Urinary bladder (tissue), 4 donors: Measurements from ENCODE around the gene INHBE. TPM values are rescaled to one million over a fixed set of nuclear protein-coding genes. Genes with fewer than 3 reads are reported as not detected.
"Not testable (repeated sequence)": the region's sequence is repeated elsewhere in the genome, so short reads cannot be mapped to it uniquely, and the experiment has no call there.

ENCODE experiments used
- DNase-seq: peaks from one replicate; pipeline ENCODE4 v3.0.0-alpha.2; 2015; ENCODE audit errors: extremely low spot score
- H3K27ac ChIP-seq: one replicate; pipeline ENCODE4 v1.5.1; 2013; ENCODE audit warnings: low read depth, mild to moderate bottlenecking, moderate library complexity
- H3K36me3 ChIP-seq: one replicate; pipeline ENCODE4 v1.6.1; 2013; ENCODE audit warnings: mild to moderate bottlenecking, moderate library complexity; ENCODE audit not compliant: insufficient read depth
- H3K4me1 ChIP-seq: one replicate; pipeline ENCODE4 v1.6.1; 2013; ENCODE audit warnings: mild to moderate bottlenecking, moderate library complexity; ENCODE audit not compliant: insufficient read depth
- H3K4me3 ChIP-seq: one replicate; pipeline ENCODE4 v1.5.1; 2013; ENCODE audit warnings: low read depth, low read length
- WGBS: extraction: QIAGEN DNeasy Blood & Tissue Kit; methylation state at CpG from one replicate; pipeline ENCODE4 v1.1.7; 2013; 5-methylcytosine and 5-hydroxymethylcytosine counted together
- polyA plus RNA-seq: library from polyadenylated mRNA; stranded (reverse); fragments of 200-250 nt; gene quantifications from one replicate; pipeline ENCODE4 v1.2.3, GENCODE V29; 2013
- total RNA-seq: library from RNA; depleted of rRNA; stranded (reverse); fragments of >200 nt; gene quantifications from one replicate; pipeline ENCODE4 v1.2.3, GENCODE V29; 2014
- donor health status: healthy with polysubstance abuse.
- donor health status: healthy.

Gene INHBE
- total and polyA plus RNA-seq, 2 donors: 0.09 TPM; not detected in 1

DNA sequence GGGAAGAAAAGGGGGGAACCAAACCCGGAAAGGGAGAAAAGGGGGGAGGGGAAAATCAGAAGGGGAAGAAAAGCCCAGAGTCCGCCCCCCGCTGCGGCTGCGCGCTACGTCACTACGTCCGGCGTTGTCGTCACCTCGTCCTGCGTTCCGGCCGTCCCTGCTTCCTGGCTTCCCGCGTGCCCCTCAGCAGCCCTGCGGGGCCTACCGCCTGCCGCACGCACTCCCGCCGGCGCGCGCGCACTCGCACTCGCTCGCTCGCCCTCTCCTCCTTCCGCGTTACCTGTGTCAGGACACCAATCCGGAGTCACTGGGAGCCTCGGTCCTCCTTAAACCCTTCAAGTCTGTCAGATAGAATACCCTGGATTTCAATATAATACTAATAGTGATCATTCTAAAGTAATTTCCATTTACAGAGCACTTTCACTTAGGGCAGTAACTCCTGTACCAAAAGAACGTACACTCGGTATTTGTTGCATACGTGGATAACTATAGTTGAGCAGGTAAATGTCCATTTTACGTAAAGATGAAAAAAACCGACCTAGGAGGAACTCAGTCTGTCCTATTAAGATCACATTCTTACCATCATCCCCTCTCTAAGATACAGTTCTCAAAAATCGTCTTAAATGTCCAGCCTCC, 24.1 kb upstream of the INHBE start, which contains the start of gene R3HDM2:
R3HDM2 (minus strand) TSS at position 113 of the 636 bp plus-strand sequence. CDS start 120,615 bp downstream, outside the sequence.
- Histone ChIP-seq H3K4me1 (no peaks in the 10 kb centered on the region), H3K27ac (peak within 1 kb of the TSS; percentile 93), H3K4me3 (peak within 1 kb of the TSS; percentile 93), H3K36me3 (no peaks in the 10 kb centered on the region)
- WGBS: 2% methylated on average over 41 of the region's 41 CpGs
- DNase-seq: peak; percentile 89

DNA sequence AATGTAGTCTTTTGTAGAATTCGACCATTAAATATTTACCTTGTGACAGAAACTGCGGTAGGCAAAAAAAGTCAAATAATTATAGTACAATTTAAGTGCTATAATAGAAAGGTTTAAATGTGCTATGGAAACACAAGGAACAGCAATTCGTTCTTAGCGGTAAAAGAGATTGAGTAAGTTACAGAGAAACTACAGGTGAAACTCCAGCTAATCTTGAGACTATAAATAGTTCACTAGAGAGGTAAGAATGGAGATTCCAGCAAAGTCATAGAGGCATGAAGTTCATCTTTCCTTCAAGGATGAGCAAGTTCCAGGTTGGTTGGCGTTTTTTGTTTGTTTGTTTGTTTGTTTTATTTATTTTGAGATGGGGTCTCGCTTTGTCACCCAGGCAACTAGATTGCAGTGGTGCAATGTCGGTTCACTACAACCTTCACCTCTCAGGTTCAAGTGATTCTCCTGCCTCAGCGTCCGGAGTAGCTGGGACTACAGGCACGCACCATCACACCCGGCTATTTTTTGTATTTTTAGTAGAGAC, 23.4 kb upstream of the INHBE start:
- Histone ChIP-seq H3K4me3 (no peak overlapping the region), H3K4me1 (no peaks in the 10 kb centered on the region), H3K36me3 (no peaks in the 10 kb centered on the region), H3K27ac (no peak overlapping the region)
- no peak for DNase-seq
- 89% methylated on average over 11 of the region's 11 CpGs for WGBS

DNA sequence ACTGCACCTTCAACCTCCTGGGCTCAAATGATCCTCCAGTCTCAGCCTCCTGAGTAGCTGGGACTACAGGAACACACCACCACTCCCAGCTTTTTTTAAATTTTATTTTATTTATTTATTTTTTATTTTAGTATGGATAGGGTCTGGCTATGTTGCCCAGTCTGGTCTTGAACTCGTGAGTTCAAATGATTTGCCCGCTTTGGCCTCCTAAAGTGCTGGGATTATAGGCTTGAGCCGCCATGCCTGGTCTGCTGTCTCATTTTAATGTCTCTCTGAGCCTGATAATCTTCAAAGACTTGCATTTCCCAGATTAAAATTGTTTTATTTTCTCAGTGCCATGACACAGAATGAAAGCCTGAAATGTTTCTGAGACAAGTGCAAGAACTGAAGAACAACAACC, 21.7 kb upstream of the INHBE start:
- 70% methylated on average over 3 of the region's 3 CpGs for WGBS
- Histone ChIP-seq H3K36me3 (no peaks in the 10 kb centered on the region), H3K4me1 (no peaks in the 10 kb centered on the region), H3K4me3 (no peak overlapping the region), H3K27ac (no peak overlapping the region)
- no peak for DNase-seq

DNA sequence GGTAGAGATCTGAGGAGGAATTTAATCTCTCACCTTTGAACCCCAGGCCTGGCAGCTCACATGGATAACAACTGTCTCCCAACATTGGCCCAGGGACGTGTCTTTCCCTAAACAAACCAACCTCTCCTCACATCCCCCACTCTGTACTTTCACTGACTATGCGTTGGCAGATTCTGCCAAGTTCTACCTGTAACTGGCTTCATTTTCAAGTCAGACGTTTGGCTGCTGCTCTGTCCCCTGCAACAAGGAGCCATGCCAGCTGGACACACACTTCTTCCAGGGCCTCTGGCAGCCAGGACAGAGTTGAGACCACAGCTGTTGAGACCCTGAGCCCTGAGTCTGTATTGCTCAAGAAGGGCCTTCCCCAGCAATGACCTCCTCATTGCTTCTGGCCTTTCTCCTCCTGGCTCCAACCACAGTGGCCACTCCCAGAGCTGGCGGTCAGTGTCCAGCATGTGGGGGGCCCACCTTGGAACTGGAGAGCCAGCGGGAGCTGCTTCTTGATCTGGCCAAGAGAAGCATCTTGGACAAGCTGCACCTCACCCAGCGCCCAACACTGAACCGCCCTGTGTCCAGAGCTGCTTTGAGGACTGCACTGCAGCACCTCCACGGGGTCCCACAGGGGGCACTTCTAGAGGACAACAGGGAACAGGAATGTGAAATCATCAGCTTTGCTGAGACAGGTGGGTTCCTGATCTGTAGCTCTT, 20.4 kb upstream of the INHBE start, which contains the start of gene INHBC:
INHBC (plus strand) TSS at position 268 of the 707 bp plus-strand sequence; CDS start at position 371, 103 bp downstream.
- WGBS: 66% methylated on average over 8 of the region's 8 CpGs
- H3K27ac ChIP-seq: no peak within 1 kb of the TSS
- H3K4me3 ChIP-seq: no peak within 1 kb of the TSS
- DNase-seq: no peak
- no peaks in the 10 kb centered on the region for H3K36me3 ChIP-seq
- no peaks in the 10 kb centered on the region for H3K4me1 ChIP-seq

DNA sequence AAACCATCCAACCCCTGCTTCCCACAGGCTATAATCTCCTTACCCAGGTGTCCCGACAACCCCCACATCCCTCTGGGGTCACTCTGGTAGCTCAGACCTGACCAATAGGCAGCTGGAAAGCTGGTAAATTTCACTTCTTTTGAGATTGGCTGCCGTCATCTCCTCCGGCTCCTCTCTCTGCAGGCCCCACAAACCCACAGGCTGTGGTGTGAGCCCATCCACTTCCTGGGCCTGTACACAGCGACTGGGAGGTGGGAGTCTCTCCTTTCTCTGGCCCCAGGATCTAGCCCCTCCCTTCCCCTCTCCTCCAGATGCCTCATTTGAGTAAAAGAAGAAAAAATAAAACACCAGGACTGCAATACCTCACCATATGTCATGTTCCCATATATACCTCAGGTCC, 19.8 kb upstream of the INHBE start:
- DNase-seq: no peak
- WGBS: 60% methylated on average over 4 of the region's 4 CpGs
- Histone ChIP-seq H3K36me3 (no peaks in the 10 kb centered on the region), H3K4me3 (no peak overlapping the region), H3K27ac (no peak overlapping the region), H3K4me1 (no peaks in the 10 kb centered on the region)

DNA sequence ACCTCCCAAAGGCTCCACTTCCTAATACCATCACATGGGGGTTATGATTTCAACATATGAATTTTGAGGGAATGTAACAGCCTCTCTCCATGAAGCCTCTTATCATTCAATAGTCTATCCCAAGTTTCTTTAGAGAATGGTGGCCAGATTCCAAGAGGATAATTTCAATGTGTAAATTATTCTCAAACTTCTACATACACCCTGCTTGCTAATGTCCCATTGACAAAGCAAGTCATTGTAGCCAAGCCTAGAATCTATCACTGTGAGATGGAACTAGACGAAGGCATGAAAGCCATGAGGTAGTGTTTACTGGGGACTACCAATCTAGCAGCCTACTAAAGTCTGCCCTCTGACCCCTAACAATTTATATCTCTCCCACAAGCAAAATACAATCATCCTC, 16.7 kb upstream of the INHBE start:
- Histone ChIP-seq H3K27ac (no peak overlapping the region), H3K4me1 (no peaks in the 10 kb centered on the region), H3K4me3 (no peak overlapping the region), H3K36me3 (no peaks in the 10 kb centered on the region)
- no peak for DNase-seq
- WGBS: 72% methylated on average over 1 of the region's 1 CpG

DNA sequence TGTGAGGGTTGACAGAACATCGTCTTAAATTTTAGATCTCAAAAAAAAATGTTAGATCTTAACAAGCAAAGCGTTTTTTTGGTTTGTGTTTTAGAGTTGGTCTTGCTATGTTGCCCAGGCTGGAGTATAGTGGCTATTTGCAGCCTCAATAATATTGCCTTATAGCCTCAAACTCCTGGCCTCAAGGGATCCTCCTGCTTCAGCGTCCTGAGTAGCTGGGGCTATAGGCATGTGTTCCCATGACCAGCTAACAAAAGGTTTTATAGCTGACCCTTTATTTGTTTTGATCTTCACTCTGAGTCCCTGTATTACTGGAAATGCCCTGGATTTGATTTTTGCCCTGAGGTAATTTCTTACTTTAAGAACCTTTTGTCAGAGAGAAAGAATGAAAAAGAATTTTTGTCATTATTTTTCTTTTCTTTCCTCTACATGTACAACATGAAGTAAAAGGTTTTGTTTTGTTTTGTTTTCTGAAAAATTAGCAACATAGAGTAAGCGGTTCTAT, 15.3 kb upstream of the INHBE start:
- 78% methylated on average over 4 of the region's 4 CpGs for WGBS
- Histone ChIP-seq H3K36me3 (no peaks in the 10 kb centered on the region), H3K27ac (no peak overlapping the region)

DNA sequence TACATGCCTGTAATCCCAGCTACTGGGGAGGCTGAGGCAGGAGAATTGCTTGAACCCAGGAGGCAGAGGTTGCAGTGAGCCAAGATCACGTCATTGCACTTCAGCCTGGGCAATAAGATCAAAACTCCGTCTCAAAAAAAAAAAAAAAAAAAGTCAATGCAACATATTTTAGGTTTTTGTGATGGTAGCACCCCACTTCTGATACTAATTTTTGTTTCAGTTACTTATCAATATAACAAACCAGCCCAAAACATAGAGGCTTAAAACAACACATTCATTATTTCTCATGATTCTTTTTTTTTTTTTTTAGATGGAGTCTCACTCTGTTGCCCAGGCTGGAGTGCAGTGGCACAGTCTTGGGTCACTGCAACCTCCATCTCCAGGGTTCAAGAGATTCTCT, 13.7 kb upstream of the INHBE start:
- 92% methylated on average over 2 of the region's 2 CpGs for WGBS

More for the DNA sequence above, 15.3 kb upstream of the INHBE start:
- no peak for DNase-seq
- Histone ChIP-seq H3K4me1 (no peaks in the 10 kb centered on the region), H3K4me3 (no peak overlapping the region)

DNA sequence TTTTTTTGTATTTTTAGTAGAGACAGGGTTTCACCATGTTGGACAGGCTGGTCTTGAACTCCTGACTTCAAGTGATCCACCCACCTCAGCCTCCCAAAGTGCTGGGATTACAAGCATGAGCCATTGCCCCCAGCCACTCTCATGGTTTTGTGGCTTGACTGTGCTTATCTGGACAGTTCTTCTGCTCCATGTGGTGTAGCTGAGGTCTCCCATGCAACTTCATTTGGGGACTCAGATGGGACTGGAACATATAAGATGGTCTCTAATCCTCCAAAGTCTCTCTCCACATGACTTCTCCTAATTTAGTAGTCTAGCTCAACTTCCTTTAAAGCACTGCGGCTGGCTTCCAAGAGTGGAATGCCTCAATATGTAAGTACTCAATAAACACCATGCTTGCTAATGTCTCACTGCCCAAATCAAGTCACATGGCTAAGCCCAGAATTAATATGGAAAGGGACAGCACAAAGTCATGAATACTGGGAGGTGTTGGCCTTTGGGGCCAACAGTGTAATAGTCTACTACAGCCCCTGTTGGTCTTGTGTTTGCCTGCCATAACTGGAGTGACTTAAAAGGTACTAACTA, 13.2 kb upstream of the INHBE start:
- no peak overlapping the region for H3K27ac ChIP-seq
- 43% methylated on average over 1 of the region's 1 CpG for WGBS
- no peaks in the 10 kb centered on the region for H3K4me1 ChIP-seq
- no peaks in the 10 kb centered on the region for H3K36me3 ChIP-seq
- DNase-seq: no peak
- H3K4me3 ChIP-seq: no peak overlapping the region

More for the DNA sequence above, 13.7 kb upstream of the INHBE start:
- not testable (repeated sequence) for H3K36me3 ChIP-seq, H3K4me1 ChIP-seq, H3K27ac ChIP-seq, DNase-seq, H3K4me3 ChIP-seq

DNA sequence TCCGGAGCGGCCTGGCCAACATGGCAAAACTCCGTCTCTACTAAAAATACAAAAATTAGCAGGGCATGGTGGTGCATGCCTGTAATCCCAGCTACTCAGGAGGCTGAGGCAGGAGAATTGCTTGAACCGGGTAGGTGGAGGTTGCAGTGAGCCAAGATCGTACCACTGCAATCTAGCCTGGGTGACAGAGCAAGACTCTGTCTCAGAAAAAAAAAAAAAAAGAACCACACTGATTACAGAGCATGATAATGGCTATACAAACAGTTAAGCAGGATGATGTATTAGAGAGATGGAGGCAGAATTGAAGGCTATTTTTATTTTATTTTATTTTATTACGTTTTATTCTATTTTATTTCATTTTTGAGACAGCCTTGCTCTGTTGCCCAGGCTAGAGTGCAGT, 10.8 kb upstream of the INHBE start:
- 77% methylated on average over 6 of the region's 6 CpGs for WGBS
- H3K4me1 ChIP-seq, DNase-seq, H3K36me3 ChIP-seq, H3K4me3 ChIP-seq, H3K27ac ChIP-seq: not testable (repeated sequence)

DNA sequence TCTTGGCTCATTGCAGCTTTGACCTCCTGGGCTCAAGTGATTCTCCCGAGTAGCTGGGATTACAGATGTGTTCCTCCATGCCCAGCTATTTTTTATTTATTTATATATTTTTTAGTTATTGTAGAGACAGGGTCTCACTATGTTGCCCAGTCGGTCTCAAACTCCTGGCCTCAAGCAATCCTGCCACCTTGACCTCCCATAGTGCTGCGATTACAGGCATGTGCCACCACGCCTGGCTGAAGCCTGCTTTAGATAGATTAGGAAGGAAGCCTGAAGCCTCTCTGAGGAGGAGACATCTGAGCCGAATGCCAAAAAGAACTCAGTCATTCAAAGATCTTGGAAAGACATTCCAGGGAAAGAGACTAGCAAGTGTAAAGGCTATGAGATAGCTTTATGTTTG, 10.4 kb upstream of the INHBE start:
- 71% methylated on average over 5 of the region's 5 CpGs for WGBS
- no peaks in the 10 kb centered on the region for H3K4me1 ChIP-seq
- no peak overlapping the region for H3K4me3 ChIP-seq
- no peak overlapping the region for H3K27ac ChIP-seq
- H3K36me3 ChIP-seq: no peaks in the 10 kb centered on the region
- no peak for DNase-seq

DNA sequence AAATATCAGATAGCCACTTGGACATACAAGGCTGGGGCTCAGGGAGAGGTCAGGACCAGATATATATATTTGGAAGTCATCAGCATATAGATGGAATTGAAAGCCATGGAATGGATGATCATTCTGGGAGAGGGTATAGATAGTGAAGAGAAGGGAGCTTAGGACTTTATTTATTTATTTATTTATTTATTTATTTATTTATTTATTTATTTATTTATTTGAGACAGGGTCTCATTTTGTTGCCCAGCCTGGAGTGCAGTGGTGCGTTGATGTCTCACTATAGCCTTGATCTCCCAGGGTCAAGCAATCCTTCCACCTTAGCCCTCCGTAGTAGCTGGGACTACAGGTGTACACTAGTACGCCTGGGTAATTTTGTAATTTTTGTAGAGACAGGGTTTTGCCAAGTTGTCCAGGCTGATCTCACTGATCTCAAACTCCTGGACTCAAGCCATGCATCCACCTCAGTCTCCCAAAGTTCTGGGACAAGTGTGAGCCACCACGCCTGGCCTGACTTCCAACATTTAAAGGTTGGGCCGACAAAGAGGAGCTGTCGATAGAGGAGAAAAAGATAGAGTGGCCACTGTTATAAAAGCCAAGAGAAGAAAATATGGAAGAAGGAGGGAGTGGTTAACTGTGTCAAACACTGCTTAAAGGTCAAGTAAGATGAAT, 8.7 kb upstream of the INHBE start:
- no peaks in the 10 kb centered on the region for H3K36me3 ChIP-seq
- WGBS: 96% methylated on average over 6 of the region's 6 CpGs
- DNase-seq: no peak
- no peak overlapping the region for H3K4me3 ChIP-seq
- H3K27ac ChIP-seq: no peak overlapping the region
- H3K4me1 ChIP-seq: no peaks in the 10 kb centered on the region

DNA sequence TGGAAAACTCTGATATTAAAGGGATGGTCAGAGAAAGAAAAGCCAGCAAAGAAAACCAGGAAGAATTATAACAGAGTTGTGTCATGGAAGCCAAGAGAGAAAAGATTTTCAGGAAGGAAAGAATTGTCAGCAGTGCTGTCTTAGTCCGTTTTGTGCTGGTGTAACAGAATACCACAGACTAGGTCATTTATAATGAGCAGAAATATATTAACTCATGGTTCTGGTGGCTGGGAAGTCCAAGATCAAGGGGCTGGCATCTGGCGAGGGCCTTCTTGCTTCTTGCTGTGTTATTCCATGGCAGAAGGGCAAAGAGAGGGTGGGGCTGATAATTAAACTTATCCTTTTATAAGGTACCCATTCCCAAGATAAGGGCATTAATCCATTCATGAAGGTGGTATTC, 6.4 kb upstream of the INHBE start:
- H3K4me3 ChIP-seq: no peak overlapping the region
- no peak overlapping the region for H3K27ac ChIP-seq
- WGBS: 85% methylated on average over 2 of the region's 2 CpGs
- no peaks in the 10 kb centered on the region for H3K4me1 ChIP-seq
- DNase-seq: no peak
- H3K36me3 ChIP-seq: no peaks in the 10 kb centered on the region
